Tibial nerve (tissue), 4 donors: ENCODE data around the gene TSR2. TPM values are rescaled to one million over a fixed set of nuclear protein-coding genes. Genes with fewer than 3 reads are reported as not detected.

Source experiments
- DNase-seq, 2 donors: peaks; one replicate each; pipeline ENCODE4 v3.0.0-alpha.2; 2019; ENCODE audit warnings: low spot score in 2 of 2
- H3K27ac ChIP-seq, 4 donors: fragments of 200-600 bp; sonication (generic) in 3 of 4; one replicate each; pipeline ENCODE4 v1.5.1; 2017 to 2019; ENCODE audit warnings: mild to moderate bottlenecking in 1 of 4
- H3K27me3 ChIP-seq, 2 donors: fragments of 200-600 bp; sonication (generic) in 1 of 2; one replicate each; pipeline versions ENCODE4 v1.5.1 to v1.6.0; 2017 to 2019
- H3K36me3 ChIP-seq, 3 donors: fragments of 200-600 bp; sonication (generic); one replicate each; pipeline ENCODE4 v1.5.1; 2018 to 2019
- H3K4me1 ChIP-seq, 4 donors: fragments of 200-600 bp; sonication (generic) in 3 of 4; one replicate each; pipeline ENCODE4 v1.5.1; 2017 to 2019
- H3K4me3 ChIP-seq, 4 donors: fragments of 200-600 bp; sonication (generic) in 3 of 4; one replicate each; pipeline ENCODE4 v1.5.1; 2017 to 2019; ENCODE audit warnings: mild to moderate bottlenecking in 1 of 4, moderate library complexity in 1 of 4
- H3K9me3 ChIP-seq, 4 donors: fragments of 200-600 bp; sonication (generic) in 3 of 4; one replicate each; pipeline ENCODE4 v1.5.1; 2017 to 2019
- EP300 ChIP-seq, 2 donors: sonication (generic); formaldehyde crosslinking; IDR thresholded peaks; one replicate each; pipeline ENCODE4 v1.6.1; 2017; ENCODE audit warnings: antibody characterized with exemption in 2 of 2, mild to moderate bottlenecking in 1 of 2
- POLR2A ChIP-seq, 2 donors: fragments of 450-650 bp; IDR thresholded peaks; one replicate each; pipeline ENCODE4 v1.6.1; 2017; ENCODE audit warnings: antibody characterized with exemption in 2 of 2, mild to moderate bottlenecking in 2 of 2, moderate library complexity in 2 of 2
- WGBS, 2 donors: methylation state at CpG; one replicate each; pipeline ENCODE4 v1.1.5; 2018; 5-methylcytosine and 5-hydroxymethylcytosine counted together
- total RNA-seq, 4 donors: library from RNA; depleted of rRNA; stranded (reverse); fragments of >200 nt; gene quantifications; one replicate each; pipeline ENCODE4 v1.1.0, GENCODE V29; 2016
- TF ChIP-seq, protein P1 (sequence below), 5 experiments: fragments of 200-600 bp in 3 of 5; fragments of 450-650 bp in 2 of 5; sonication (generic) in 3 of 5; IDR thresholded peaks; one replicate each; pipeline ENCODE4 v1.5.1; 2016 to 2019; ENCODE audit warnings: antibody characterized with exemption in 5 of 5, mild to moderate bottlenecking in 3 of 5, moderate library complexity in 2 of 5

Gene TSR2, protein sequence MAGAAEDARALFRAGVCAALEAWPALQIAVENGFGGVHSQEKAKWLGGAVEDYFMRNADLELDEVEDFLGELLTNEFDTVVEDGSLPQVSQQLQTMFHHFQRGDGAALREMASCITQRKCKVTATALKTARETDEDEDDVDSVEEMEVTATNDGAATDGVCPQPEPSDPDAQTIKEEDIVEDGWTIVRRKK
- 10 to 100 TPM; 24.0 to 40.8 (median 27.2) TPM for total RNA-seq

DNA sequence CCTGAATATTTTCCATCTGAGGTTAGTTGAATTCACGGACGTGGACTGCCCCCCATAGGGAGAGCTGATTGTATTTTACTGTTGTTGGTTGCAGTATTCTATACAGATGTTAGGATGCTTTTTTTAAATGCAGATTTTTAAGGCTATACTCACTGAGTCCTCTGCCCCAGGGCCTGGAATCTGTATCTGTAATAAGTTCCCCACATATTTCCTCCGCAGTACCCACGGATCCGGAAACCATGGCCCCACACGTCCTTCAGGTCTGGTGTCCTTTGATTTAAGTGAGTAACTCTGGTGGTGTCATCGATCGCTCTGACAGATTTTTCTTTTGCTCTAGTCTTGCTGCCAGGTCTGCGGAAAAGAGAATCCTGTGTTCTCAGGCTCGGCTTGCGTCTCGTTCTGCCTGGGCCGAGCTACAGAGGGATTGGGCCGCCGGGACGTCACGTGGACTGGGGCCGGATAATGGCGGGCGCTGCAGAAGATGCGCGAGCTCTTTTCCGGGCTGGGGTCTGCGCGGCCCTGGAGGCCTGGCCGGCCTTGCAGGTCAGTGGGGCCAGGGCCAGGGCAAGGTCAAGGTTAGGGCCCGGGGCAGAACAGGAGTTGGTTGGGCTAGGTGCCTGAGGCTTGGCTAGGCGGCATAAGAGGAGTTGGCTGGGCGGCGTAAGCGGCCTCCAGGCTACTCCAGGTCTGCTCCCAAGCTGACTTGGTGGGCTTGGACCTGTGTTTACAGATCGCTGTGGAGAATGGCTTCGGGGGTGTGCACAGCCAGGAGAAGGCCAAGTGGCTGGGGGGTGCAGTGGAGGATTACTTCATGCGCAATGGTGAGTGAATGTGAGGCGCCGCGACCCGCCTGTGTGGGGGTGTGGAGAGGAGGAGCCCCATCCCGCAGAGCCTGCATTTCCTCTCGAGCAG, at the start of gene TSR2:
TSR2 (plus strand) TSS at position 445 of the 912 bp plus-strand sequence; CDS start at position 463, 18 bp downstream.
- 0 to 30% methylated on average over 4 to 39 of the region's 40 CpGs for WGBS, 2 donors
- Histone ChIP-seq H3K4me3 (peak within 1 kb of the TSS; percentile 63 to 81 (median 72)), H3K9me3 (no peaks in the 10 kb centered on the region), H3K4me1 (peaks cover 0 to 31% (median 7%) of the 10 kb centered on the region in 4 donors), H3K27me3 (no peaks in the 10 kb centered on the region), H3K36me3 (peaks cover 0 to 21% (median 0%) of the 10 kb centered on the region in 3 donors), H3K27ac (peak within 1 kb of the TSS; percentile 17 to 80 (median 66))
- peak; percentile 55 to 72 for DNase-seq
- TF ChIP-seq EP300 (IDR thresholded peaks at IDR 0.05): peak in 1 of 2 donors; percentile 83
- peak; percentile 18 to 59 for TF ChIP-seq POLR2A (IDR thresholded peaks at IDR 0.05)
- TF ChIP-seq, protein P1, sequence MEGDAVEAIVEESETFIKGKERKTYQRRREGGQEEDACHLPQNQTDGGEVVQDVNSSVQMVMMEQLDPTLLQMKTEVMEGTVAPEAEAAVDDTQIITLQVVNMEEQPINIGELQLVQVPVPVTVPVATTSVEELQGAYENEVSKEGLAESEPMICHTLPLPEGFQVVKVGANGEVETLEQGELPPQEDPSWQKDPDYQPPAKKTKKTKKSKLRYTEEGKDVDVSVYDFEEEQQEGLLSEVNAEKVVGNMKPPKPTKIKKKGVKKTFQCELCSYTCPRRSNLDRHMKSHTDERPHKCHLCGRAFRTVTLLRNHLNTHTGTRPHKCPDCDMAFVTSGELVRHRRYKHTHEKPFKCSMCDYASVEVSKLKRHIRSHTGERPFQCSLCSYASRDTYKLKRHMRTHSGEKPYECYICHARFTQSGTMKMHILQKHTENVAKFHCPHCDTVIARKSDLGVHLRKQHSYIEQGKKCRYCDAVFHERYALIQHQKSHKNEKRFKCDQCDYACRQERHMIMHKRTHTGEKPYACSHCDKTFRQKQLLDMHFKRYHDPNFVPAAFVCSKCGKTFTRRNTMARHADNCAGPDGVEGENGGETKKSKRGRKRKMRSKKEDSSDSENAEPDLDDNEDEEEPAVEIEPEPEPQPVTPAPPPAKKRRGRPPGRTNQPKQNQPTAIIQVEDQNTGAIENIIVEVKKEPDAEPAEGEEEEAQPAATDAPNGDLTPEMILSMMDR (IDR thresholded peaks at IDR 0.05): peak in 1 of 5 experiments; percentile 10

DNA sequence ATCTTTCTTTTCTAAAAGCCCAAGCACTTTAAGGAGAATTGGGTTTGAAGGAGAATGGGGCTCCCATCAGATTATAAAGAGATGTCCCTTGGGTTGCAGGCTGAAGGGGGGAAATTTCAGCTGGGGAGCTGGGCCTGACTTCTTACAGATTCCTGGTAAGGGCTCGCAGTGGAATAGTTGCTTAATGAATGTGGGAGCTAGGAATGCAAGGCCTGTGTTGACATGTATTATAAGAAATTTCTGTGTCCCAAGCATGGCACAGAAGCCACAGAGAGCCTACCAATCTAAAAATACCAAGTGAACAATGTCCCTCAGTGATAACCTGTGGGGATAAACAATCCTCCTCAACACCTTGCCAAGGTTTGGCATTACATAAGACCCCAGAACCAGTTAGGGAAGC, 43.1 kb upstream of the TSR2 start:
- Histone ChIP-seq H3K9me3 (no peaks in the 10 kb centered on the region), H3K36me3 (no peaks in the 10 kb centered on the region), H3K27ac (no peak overlapping the region), H3K4me3 (no peak overlapping the region), H3K4me1 (no peaks in the 10 kb centered on the region), H3K27me3 (no peaks in the 10 kb centered on the region)
- DNase-seq: no peak
- WGBS, 2 donors: 58 to 64% methylated on average over 1 of the region's 1 CpG
- TF ChIP-seq, protein P1 (IDR thresholded peaks at IDR 0.05): no peak
- no peak for TF ChIP-seq EP300 (IDR thresholded peaks at IDR 0.05)

DNA sequence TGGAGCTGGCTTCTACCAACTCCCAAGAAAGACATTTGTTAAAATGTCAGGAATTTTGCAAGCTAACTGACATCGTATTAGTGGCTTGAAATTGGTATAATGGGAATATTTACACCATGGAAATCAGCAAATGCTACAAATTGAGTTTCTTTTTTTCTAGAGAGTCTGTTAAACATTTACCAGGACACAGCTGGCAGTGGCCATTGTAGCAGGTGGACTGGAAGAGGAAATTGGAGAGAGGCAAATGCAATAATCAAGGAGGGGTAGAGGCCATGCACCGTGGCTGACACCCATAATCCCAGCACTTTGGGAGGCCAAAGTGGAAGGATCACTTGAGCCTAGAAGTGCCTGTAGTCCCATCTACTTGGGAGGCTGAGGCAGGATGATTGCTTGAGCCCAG, 32.9 kb upstream of the TSR2 start:
- Histone ChIP-seq H3K9me3 (no peaks in the 10 kb centered on the region), H3K4me3 (no peak overlapping the region), H3K36me3 (no peaks in the 10 kb centered on the region), H3K27ac (no peak overlapping the region), H3K27me3 (no peaks in the 10 kb centered on the region), H3K4me1 (no peaks in the 10 kb centered on the region)
- WGBS, 2 donors: 26 to 40% methylated on average over 2 of the region's 2 CpGs
- TF ChIP-seq, protein P1 (IDR thresholded peaks at IDR 0.05): no peak
- TF ChIP-seq POLR2A (IDR thresholded peaks at IDR 0.05): no peak
- TF ChIP-seq EP300 (IDR thresholded peaks at IDR 0.05): no peak
- no peak for DNase-seq

DNA sequence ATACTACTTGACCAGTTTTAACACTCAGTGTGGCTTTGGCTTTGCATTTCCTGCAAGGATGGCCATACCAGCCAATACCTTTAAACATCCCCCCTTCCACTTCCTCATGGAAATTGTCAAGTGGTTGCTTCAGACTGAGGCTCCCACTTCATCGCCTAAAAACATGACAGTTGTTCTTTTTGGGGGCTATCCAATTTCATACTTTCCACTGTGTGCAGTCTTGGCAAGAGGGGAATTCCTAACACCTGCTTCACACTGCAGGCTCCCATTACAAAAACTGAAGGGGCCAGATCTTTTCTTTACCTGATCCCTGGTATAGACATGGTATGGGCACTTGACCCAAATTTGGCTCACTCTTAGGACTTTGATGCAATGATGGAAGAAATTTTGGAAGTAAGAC, 28.5 kb upstream of the TSR2 start:
- Histone ChIP-seq H3K27ac (no peak overlapping the region), H3K4me3 (no peak overlapping the region), H3K27me3 (no peaks in the 10 kb centered on the region), H3K36me3 (no peaks in the 10 kb centered on the region), H3K4me1 (no peaks in the 10 kb centered on the region), H3K9me3 (no peaks in the 10 kb centered on the region)
- DNase-seq: no peak
- TF ChIP-seq, protein P1 (IDR thresholded peaks at IDR 0.05): no peak
- TF ChIP-seq POLR2A (IDR thresholded peaks at IDR 0.05) (no peak), EP300 (IDR thresholded peaks at IDR 0.05) (no peak)
- WGBS, 2 donors: 71 to 75% methylated on average over 1 of the region's 1 CpG

DNA sequence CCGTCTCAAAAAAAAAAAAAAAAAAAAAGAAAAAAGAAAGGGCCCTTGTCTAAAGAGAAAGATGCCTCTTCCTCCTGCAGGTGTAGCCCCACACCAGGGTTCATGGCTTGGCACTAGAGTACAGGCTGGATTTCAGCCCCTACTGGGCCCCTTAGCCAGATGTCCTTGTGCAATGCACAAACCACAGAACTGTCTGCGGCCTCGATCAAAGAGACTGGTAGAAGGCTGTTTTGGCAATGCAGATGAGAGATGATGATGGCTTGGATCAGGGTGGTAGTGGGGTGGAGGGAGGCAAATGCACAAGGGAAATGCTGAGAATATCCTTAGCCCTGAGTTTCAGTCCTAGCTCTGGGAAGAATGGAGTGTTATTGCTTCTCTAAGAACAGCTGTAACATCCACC, 26.5 kb upstream of the TSR2 start:
- TF ChIP-seq EP300 (IDR thresholded peaks at IDR 0.05) (no peak), POLR2A (IDR thresholded peaks at IDR 0.05) (no peak)
- TF ChIP-seq, protein P1 (IDR thresholded peaks at IDR 0.05): no peak
- Histone ChIP-seq H3K36me3 (no peaks in the 10 kb centered on the region), H3K4me1 (no peaks in the 10 kb centered on the region), H3K27me3 (no peaks in the 10 kb centered on the region), H3K9me3 (no peaks in the 10 kb centered on the region), H3K27ac (no peak overlapping the region), H3K4me3 (no peak overlapping the region)
- 75 to 83% methylated on average over 3 of the region's 3 CpGs for WGBS, 2 donors
- no peak for DNase-seq
